GM23248 (cell line): ENCODE data around the gene RARA. TPM values are rescaled to one million over a fixed set of nuclear protein-coding genes. Genes with fewer than 3 reads are reported as not detected.
A peak's percentile ranks its signal among the peaks of the same experiment; 100 is the strongest.

Experiments used
- DNase-seq: peaks from one replicate; pipeline ENCODE4 v3.0.0-alpha.2; 2015
- H2AFZ ChIP-seq: fragments of 200-600 bp; sonication (generic); 2 replicates; pipeline ENCODE4 v1.6.1; 2016; ENCODE audit warnings: antibody characterized with exemption
- H3F3A ChIP-seq: fragments of 200-600 bp; sonication (generic); 2 replicates; pipeline ENCODE4 v1.6.1; 2016; ENCODE audit warnings: mild to moderate bottlenecking, antibody characterized with exemption, mixed run types; ENCODE audit not compliant: insufficient read depth
- H3K27ac ChIP-seq: fragments of 200-600 bp; sonication (generic); 2 replicates; pipeline ENCODE4 v1.5.1; 2016; ENCODE audit warnings: mild to moderate bottlenecking
- H3K27me3 ChIP-seq: fragments of 200-600 bp; sonication (generic); replicated peaks from 2 replicates; pipeline ENCODE4 v1.6.1; 2016; ENCODE audit warnings: mild to moderate bottlenecking; ENCODE audit not compliant: insufficient read depth
- H3K36me3 ChIP-seq: fragments of 200-600 bp; sonication (generic); 2 replicates; pipeline ENCODE4 v1.6.1; 2016; ENCODE audit warnings: low read depth, mild to moderate bottlenecking
- H3K4me1 ChIP-seq: fragments of 200-600 bp; sonication (generic); 2 replicates; pipeline ENCODE4 v1.6.1; 2016; ENCODE audit warnings: mild to moderate bottlenecking; ENCODE audit not compliant: insufficient read depth
- H3K4me2 ChIP-seq: fragments of 200-600 bp; sonication (generic); one replicate; pipeline ENCODE4 v1.6.1; 2016; ENCODE audit warnings: mild to moderate bottlenecking; ENCODE audit not compliant: unreplicated experiment
- H3K4me3 ChIP-seq: fragments of 200-600 bp; sonication (generic); 2 replicates; pipeline ENCODE4 v1.5.1; 2016; ENCODE audit warnings: mild to moderate bottlenecking
- H3K79me2 ChIP-seq: fragments of 200-600 bp; sonication (generic); 2 replicates; pipeline ENCODE4 v1.6.1; 2016; ENCODE audit warnings: mild to moderate bottlenecking; ENCODE audit not compliant: insufficient read depth
- H3K9ac ChIP-seq: fragments of 200-600 bp; sonication (generic); 2 replicates; pipeline ENCODE4 v1.6.1; 2016; ENCODE audit warnings: mild to moderate bottlenecking
- H3K9me2 ChIP-seq: fragments of 200-600 bp; sonication (generic); 2 replicates; pipeline ENCODE4 v1.6.1; 2016; ENCODE audit warnings: mixed run types, mild to moderate bottlenecking, moderate library complexity; ENCODE audit not compliant: insufficient read depth
- H3K9me3 ChIP-seq: fragments of 200-600 bp; sonication (generic); one replicate; pipeline ENCODE4 v1.6.1; 2017; ENCODE audit warnings: low read depth
- H4K20me1 ChIP-seq: fragments of 200-600 bp; sonication (generic); 2 replicates; pipeline ENCODE4 v1.6.0; 2016; ENCODE audit not compliant: insufficient read depth
- EZH2 ChIP-seq: fragments of 200-600 bp; sonication (generic); IDR thresholded peaks from 2 replicates; pipeline ENCODE4 v1.6.1; 2018; ENCODE audit warnings: antibody characterized with exemption, mild to moderate bottlenecking; ENCODE audit not compliant: insufficient read depth, poor library complexity, severe bottlenecking
- EZH2phosphoT487 ChIP-seq: fragments of 200-600 bp; sonication (generic); IDR thresholded peaks from 2 replicates; pipeline ENCODE4 v1.6.1; 2018; ENCODE audit warnings: antibody characterized with exemption, moderate library complexity, mild to moderate bottlenecking, low read depth; ENCODE audit not compliant: insufficient read depth
- WGBS, 2 experiments: methylation state at CpG; one replicate each; pipeline ENCODE4 v1.1.6; 2015 to 2017; ENCODE audit warnings: low lambda C conversion rate in 2 of 2, low coverage in 1 of 2; ENCODE audit errors: missing lambda C conversion rate in 2 of 2; 5-methylcytosine and 5-hydroxymethylcytosine counted together
- in situ Hi-C: fragments of 300-500 bp; cut with MboI; formaldehyde crosslinking; loops from 2 replicates; pipeline ENCODE4 v1.15.0; 2020
- polyA plus RNA-seq: library from polyadenylated mRNA; unstranded; fragments of >200 nt; fragmentation: Nextera tagmentation; extraction: Ambion mirVana; gene quantifications from 2 replicates; pipeline ENCODE4 v1.2.1, GENCODE V29; 2016
- total RNA-seq: library from RNA; depleted of rRNA; stranded (reverse); fragments of >200 nt; shearing (Covaris generic); gene quantifications from 2 replicates; pipeline ENCODE4 v1.2.3, GENCODE V29; 2014

The RARA gene
- total and polyA plus RNA-seq, 2 experiments from 2014 or later: 23.7 to 38.9 TPM

DNA sequence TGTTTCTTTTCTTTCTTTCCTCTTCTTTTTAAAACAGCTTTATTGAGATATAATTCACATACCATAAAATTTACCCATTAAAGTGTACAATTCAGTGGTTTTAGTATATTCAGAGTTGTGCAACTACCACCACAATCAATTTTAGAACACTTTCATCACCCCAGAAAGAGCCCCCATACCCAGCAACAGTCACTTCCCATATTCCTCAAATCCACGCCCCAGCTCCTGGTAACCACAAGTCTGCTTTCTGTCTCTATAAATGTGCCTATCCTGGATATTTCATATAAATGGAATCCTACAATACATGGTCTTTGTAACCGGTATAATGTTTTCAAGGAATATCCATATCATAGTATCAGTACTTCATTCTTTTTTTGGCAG, 19.4 kb downstream of the RARA start:
- peak overlapping the region; percentile 64 for H3K4me2 ChIP-seq
- no peak for DNase-seq
- H3K27ac ChIP-seq: peak overlapping the region; percentile 59
- no peaks in the 10 kb centered on the region for H3K9me3 ChIP-seq
- H3K4me1 ChIP-seq: peaks cover 76% of the 10 kb centered on the region
- no peak overlapping the region for H2AFZ ChIP-seq
- H3K9me2 ChIP-seq: no peaks in the 10 kb centered on the region
- in situ Hi-C loops: no loop called here
- peak overlapping the region; percentile 37 for H3K9ac ChIP-seq
- no peak for TF ChIP-seq EZH2phosphoT487
- TF ChIP-seq EZH2: no peak
- WGBS, 2 experiments: 86% methylated on average over 2 of the region's 2 CpGs
- H4K20me1 ChIP-seq: no peaks in the 10 kb centered on the region; the same call in 1 of the 2 replicates
- H3K27me3 ChIP-seq: no peaks in the 10 kb centered on the region
- 0 out of 2 replicates have a peak, but pooled peaks cover 4% of the 10 kb centered on the region for H3K36me3 ChIP-seq
- H3F3A ChIP-seq: peaks cover 14% of the 10 kb centered on the region
- H3K79me2 ChIP-seq: peaks cover 100% of the 10 kb centered on the region
- no peak overlapping the region for H3K4me3 ChIP-seq

DNA sequence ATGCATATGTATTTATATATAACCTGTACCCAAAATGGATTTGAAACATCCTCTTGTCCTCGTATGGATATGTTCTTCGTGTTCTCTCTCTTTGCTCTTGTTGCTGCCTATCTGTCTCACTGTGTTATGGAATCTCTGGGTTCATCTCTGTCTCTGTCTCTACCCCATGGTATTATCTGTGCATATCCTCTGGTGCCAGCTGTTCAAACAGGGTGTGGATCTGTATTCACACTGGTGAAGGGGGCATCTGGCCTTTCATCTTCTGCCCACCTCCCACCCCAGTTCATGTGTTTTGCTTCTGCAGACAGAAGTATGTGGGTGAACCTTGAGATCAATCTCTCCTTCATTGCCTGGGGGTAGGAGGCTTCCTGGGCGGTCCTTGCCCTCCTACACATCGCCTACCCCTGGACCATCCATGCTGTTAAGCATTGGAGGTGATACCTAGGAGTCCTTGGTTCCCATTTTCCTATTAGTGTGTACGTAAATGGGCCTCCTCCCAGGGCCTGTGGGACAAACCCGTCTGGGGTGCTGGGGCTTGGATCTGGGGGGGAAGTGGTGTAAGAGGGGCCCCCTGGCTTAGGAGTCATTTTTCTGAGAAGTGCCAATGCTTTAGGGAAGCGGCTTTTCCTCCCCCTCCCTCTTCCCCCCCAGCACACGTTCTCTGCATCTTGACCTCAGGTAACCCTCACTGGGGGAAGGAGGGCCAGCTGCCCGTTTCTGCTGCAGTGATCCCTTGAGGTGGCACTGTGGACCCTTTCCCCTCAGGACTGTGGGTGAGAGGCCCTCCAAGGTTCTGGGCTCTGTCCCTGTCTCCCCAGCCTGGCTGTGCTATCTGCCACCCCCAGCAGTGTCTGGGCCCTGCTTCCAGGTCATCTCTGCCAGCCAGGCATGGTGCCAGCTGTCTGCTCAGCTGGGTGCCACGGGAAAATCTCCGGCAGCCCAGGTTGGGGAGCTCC, 21.1 kb downstream of the RARA start:
- H3K36me3 ChIP-seq: 0 out of 2 replicates have a peak, but pooled peaks cover 4% of the 10 kb centered on the region
- no peaks in the 10 kb centered on the region; the same call in 1 of the 2 replicates for H4K20me1 ChIP-seq
- peaks cover 100% of the 10 kb centered on the region for H3K79me2 ChIP-seq
- H3K27ac ChIP-seq: no peak overlapping the region
- no peak overlapping the region for H3K4me2 ChIP-seq
- no peak overlapping the region for H3K4me3 ChIP-seq
- no peaks in the 10 kb centered on the region for H3K27me3 ChIP-seq
- H2AFZ ChIP-seq: no peak overlapping the region
- 0 out of 2 replicates have a peak overlapping the region, but pooled peaks have one; percentile 19 for H3K9ac ChIP-seq
- TF ChIP-seq EZH2phosphoT487 (no peak), EZH2 (no peak)
- DNase-seq: peak; percentile 45
- in situ Hi-C loops: no loop called here
- H3K4me1 ChIP-seq: peaks cover 78% of the 10 kb centered on the region
- WGBS, 2 experiments: 49 to 56% methylated on average over 9 to 11 of the region's 11 CpGs
- no peaks in the 10 kb centered on the region for H3K9me3 ChIP-seq
- H3F3A ChIP-seq: peaks cover 14% of the 10 kb centered on the region; the same call in 1 of the 2 replicates
- H3K9me2 ChIP-seq: no peaks in the 10 kb centered on the region

DNA sequence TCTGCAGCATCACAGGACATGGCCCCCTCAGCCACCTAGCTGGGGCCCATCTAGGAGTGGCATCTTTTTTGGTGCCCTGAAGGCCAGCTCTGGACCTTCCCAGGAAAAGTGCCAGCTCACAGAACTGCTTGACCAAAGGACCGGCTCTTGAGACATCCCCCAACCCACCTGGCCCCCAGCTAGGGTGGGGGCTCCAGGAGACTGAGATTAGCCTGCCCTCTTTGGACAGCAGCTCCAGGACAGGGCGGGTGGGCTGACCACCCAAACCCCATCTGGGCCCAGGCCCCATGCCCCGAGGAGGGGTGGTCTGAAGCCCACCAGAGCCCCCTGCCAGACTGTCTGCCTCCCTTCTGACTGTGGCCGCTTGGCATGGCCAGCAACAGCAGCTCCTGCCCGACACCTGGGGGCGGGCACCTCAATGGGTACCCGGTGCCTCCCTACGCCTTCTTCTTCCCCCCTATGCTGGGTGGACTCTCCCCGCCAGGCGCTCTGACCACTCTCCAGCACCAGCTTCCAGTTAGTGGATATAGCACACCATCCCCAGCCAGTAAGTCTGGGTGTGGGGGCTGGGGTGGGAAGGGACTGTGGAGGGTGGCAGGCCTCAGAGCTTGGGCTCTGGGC, 22.0 kb downstream of the RARA start:
- H3K9ac ChIP-seq: 0 out of 2 replicates have a peak overlapping the region, but pooled peaks have one; percentile 19
- H3K4me2 ChIP-seq: no peak overlapping the region
- H3K4me3 ChIP-seq: no peak overlapping the region
- no peak for TF ChIP-seq EZH2
- no peak for TF ChIP-seq EZH2phosphoT487
- no peak for DNase-seq
- H3K4me1 ChIP-seq: peaks cover 79% of the 10 kb centered on the region
- no peak overlapping the region for H2AFZ ChIP-seq
- 0 out of 2 replicates have a peak, but pooled peaks cover 4% of the 10 kb centered on the region for H3K36me3 ChIP-seq
- peaks cover 100% of the 10 kb centered on the region for H3K79me2 ChIP-seq
- no peaks in the 10 kb centered on the region for H3K27me3 ChIP-seq
- in situ Hi-C loops: no loop called here
- 90 to 95% methylated on average over 10 of the region's 10 CpGs for WGBS, 2 experiments
- no peak overlapping the region for H3K27ac ChIP-seq
- peaks cover 14% of the 10 kb centered on the region; the same call in 1 of the 2 replicates for H3F3A ChIP-seq
- no peaks in the 10 kb centered on the region for H3K9me3 ChIP-seq
- H4K20me1 ChIP-seq: no peaks in the 10 kb centered on the region; the same call in 1 of the 2 replicates
- no peaks in the 10 kb centered on the region for H3K9me2 ChIP-seq
